ENCODE measurements around the gene GABBR2. TPM values are rescaled to one million over a fixed set of nuclear protein-coding genes. Genes with fewer than 3 reads are reported as not detected.

GABBR2 gene
- polyA plus RNA-seq, 6 donors from 2014 or later: not detected

DNA sequence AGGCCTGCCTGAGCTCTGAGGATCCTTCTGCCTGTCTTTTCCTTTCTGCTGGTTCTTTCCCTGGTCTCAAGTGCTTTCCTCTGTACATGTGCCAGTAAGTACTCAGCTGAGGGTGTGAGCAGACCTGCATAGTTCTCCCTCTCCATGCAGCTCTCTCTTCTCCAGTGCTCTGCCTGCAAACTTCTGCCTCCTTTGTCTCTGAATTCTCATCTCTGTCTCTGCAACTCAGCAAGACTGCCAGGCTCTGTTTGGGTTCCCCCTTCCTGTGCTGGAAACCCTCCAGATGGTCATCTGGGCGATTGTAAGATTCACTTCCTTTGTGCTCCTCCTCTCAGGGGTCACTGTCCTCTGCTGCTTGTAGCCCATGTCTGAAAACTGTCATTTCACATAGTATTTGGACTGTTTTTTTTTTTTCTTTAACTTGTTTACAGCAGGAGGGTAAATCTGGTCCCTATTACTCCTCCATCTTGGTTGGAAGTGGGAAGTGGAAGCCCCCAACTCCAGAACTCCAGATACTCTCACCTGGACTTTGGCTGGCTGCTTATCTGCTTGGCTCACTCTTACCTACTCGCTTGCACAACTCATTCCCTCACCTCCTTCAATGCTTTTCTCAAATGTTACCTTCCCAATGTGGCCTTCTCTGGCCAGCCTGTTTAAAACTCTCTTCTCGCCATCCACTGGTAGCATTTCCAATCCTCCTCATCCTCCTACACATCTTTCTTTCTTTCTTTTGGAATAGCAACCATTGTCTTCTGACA is 278.0 kb downstream of the GABBR2 start:
- ATAC-seq (ENCODE audit: low read depth in 2 of 2) (no peak), DNase-seq (no peak)
- Mint-ChIP-seq H3K9me3 (peaks cover 0 to 11% (median 3%) of the 10 kb centered on the region in 7 donors), H3K27me3 (peaks cover 5 to 22% (median 11%) of the 10 kb centered on the region in 3 donors), H3K36me3 (peaks cover 0 to 9% of the 10 kb centered on the region in 2 donors), H3K4me3 (no peak overlapping the region), H3K4me1 (peaks cover 0 to 4% (median 0%) of the 10 kb centered on the region in 3 donors), H3K27ac (no peak overlapping the region)

GRCh38 chr9:98429613-98430012 is 279.1 kb downstream of the GABBR2 start:
- peaks cover 0 to 4% (median 0%) of the 10 kb centered on the region in 3 donors for H3K4me1 Mint-ChIP-seq
- peaks cover 0 to 8% (median 0%) of the 10 kb centered on the region in 7 donors for H3K9me3 Mint-ChIP-seq
- H3K36me3 Mint-ChIP-seq: peaks cover 0 to 9% of the 10 kb centered on the region in 2 donors
- DNase-seq (no peak), ATAC-seq (ENCODE audit: low read depth in 2 of 2) (no peak)
- H3K27me3 Mint-ChIP-seq: peaks cover 10 to 17% (median 11%) of the 10 kb centered on the region in 3 donors
- H3K27ac Mint-ChIP-seq: no peak overlapping the region
- H3K4me3 Mint-ChIP-seq: no peak overlapping the region

- DNase-seq: no peak
- ATAC-seq (ENCODE audit: low read depth in 2 of 2): no peak
- no peak overlapping the region for H3K27ac Mint-ChIP-seq
- peaks cover 0 to 4% (median 0%) of the 10 kb centered on the region in 3 donors for H3K4me1 Mint-ChIP-seq
- H3K27me3 Mint-ChIP-seq: peaks cover 10 to 17% (median 11%) of the 10 kb centered on the region in 3 donors
- H3K9me3 Mint-ChIP-seq: peaks cover 0 to 8% (median 0%) of the 10 kb centered on the region in 7 donors
- no peak overlapping the region for H3K4me3 Mint-ChIP-seq
- peaks cover 0 to 9% of the 10 kb centered on the region in 2 donors for H3K36me3 Mint-ChIP-seq
Observed at GRCh38 chr9:98428454-98428853, 280.3 kb downstream of the GABBR2 start.

GRCh38 chr9:98427491-98427890 is 281.2 kb downstream of the GABBR2 start:
- peaks cover 0 to 8% (median 0%) of the 10 kb centered on the region in 7 donors for H3K9me3 Mint-ChIP-seq
- H3K36me3 Mint-ChIP-seq: peaks cover 0 to 9% of the 10 kb centered on the region in 2 donors
- ATAC-seq (ENCODE audit: low read depth in 2 of 2) (no peak), DNase-seq (no peak)
- H3K4me3 Mint-ChIP-seq: peak overlapping the region in 1 of 8 donors; percentile 44
- peaks cover 0 to 4% (median 0%) of the 10 kb centered on the region in 3 donors for H3K4me1 Mint-ChIP-seq
- H3K27ac Mint-ChIP-seq: no peak overlapping the region
- H3K27me3 Mint-ChIP-seq: peaks cover 10 to 17% (median 11%) of the 10 kb centered on the region in 3 donors

DNA sequence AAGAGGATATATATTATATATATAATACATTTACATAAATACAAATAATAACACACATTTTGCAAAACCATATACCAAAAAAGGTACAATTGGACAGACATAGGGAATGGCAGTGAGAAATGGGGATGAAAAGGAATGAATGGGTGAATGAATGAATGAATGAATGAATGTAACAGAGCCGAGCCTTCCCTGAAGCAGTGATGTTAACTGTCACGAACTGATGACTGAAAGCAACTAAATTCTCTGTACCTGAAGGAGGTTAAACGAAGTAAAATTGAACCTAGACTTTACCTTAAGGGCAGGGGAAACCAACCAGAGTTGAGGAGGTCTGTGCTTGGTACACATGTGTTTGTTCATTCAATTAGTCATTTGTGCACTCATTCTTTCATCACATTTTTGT is 283.7 kb downstream of the GABBR2 start:
- Mint-ChIP-seq H3K36me3 (peaks cover 0 to 9% of the 10 kb centered on the region in 2 donors), H3K9me3 (peaks cover 0 to 8% (median 0%) of the 10 kb centered on the region in 7 donors), H3K27ac (no peak overlapping the region), H3K4me1 (no peaks in the 10 kb centered on the region), H3K27me3 (peaks cover 0 to 16% (median 14%) of the 10 kb centered on the region in 3 donors), H3K4me3 (no peak overlapping the region)
- DNase-seq (no peak), ATAC-seq (ENCODE audit: low read depth in 2 of 2) (no peak)

GRCh38 chr9:98419260-98419603 is 289.5 kb downstream of the GABBR2 start:
- Mint-ChIP-seq H3K4me3 (no peak overlapping the region), H3K9me3 (peaks cover 0 to 5% (median 2%) of the 10 kb centered on the region in 7 donors), H3K4me1 (peaks cover 0 to 5% (median 0%) of the 10 kb centered on the region in 3 donors), H3K27ac (peak overlapping the region in 1 of 6 donors; percentile 76), H3K27me3 (peaks cover 20 to 44% (median 44%) of the 10 kb centered on the region in 3 donors), H3K36me3 (no peaks in the 10 kb centered on the region)
- no peak for ATAC-seq (ENCODE audit: low read depth in 2 of 2)
- DNase-seq: no peak

- H3K27me3 Mint-ChIP-seq: peaks cover 25 to 49% (median 49%) of the 10 kb centered on the region in 3 donors
- peaks cover 0 to 10% (median 2%) of the 10 kb centered on the region in 7 donors for H3K9me3 Mint-ChIP-seq
- peaks cover 0 to 4% of the 10 kb centered on the region in 2 donors for H3K36me3 Mint-ChIP-seq
- H3K4me3 Mint-ChIP-seq: no peak overlapping the region
- ATAC-seq (ENCODE audit: low read depth in 2 of 2) (no peak), DNase-seq (no peak)
- peaks cover 0 to 5% (median 0%) of the 10 kb centered on the region in 3 donors for H3K4me1 Mint-ChIP-seq
- H3K27ac Mint-ChIP-seq: peak overlapping the region in 1 of 6 donors; percentile 8
Observed at GRCh38 chr9:98418578-98419259, 290.0 kb downstream of the GABBR2 start.

- no peak for ATAC-seq (ENCODE audit: low read depth in 2 of 2)
- Mint-ChIP-seq H3K27me3 (peaks cover 25 to 53% (median 53%) of the 10 kb centered on the region in 3 donors), H3K9me3 (peaks cover 0 to 10% (median 2%) of the 10 kb centered on the region in 7 donors), H3K4me1 (peaks cover 0 to 5% (median 0%) of the 10 kb centered on the region in 3 donors), H3K27ac (peak overlapping the region in 1 of 6 donors; percentile 38), H3K4me3 (no peak overlapping the region), H3K36me3 (peaks cover 0 to 6% of the 10 kb centered on the region in 2 donors)
- no peak for DNase-seq
Observed at GRCh38 chr9:98416294-98417248, 292.2 kb downstream of the GABBR2 start.

GRCh38 chr9:98415782-98416181 is 293.0 kb downstream of the GABBR2 start:
- Mint-ChIP-seq H3K4me3 (no peak overlapping the region), H3K4me1 (peaks cover under 1 to 6% (median 2%) of the 10 kb centered on the region in 3 donors), H3K27ac (no peak overlapping the region), H3K27me3 (peaks cover 25 to 53% (median 53%) of the 10 kb centered on the region in 3 donors), H3K9me3 (peaks cover 0 to 10% (median 2%) of the 10 kb centered on the region in 7 donors), H3K36me3 (peaks cover 0 to 6% of the 10 kb centered on the region in 2 donors)
- DNase-seq (no peak), ATAC-seq (ENCODE audit: low read depth in 2 of 2) (no peak)

GRCh38 chr9:98413084-98413483 is 295.7 kb downstream of the GABBR2 start:
- H3K4me3 Mint-ChIP-seq: no peak overlapping the region

DNA sequence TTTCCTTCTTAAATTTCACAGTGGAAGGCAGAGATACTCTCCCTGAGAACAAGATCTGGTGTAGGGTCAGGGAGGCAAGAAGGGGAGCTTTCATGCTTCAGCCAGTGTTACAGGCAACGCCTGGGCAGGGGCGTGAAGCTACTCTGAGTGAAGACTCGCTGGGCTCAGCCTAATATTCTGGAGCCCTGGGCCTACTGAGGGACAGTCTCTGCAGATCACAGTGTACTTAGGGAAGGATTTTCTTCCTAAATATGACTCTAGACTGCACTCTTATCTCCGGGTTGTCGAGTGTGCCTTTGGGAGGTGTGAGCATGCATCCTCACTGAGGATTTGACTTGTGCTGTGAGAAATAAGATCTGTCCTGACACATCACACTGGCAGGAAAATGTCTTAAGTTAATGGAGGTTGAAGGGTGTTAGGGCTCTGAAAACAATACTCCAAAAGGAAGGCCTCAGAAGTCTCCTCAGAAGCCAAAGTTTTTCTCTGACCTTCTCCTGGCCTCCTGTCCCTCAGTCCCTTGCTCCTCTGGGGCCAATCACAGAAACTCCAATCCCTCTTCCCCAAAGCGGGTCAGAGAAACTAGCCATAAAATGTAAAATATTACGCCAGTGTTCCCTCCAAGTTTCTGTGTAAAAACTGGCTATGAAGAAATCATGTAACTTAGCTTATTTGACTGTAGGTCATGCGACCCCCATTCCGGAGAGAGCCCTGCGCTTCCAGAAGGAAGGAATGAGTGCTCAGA is 296.5 kb downstream of the GABBR2 start:
- Mint-ChIP-seq H3K36me3 (peaks cover 0 to 6% of the 10 kb centered on the region in 2 donors), H3K9me3 (peaks cover 0 to 10% (median 2%) of the 10 kb centered on the region in 7 donors), H3K27me3 (peaks cover 9 to 30% (median 27%) of the 10 kb centered on the region in 3 donors), H3K27ac (no peak overlapping the region), H3K4me3 (no peak overlapping the region), H3K4me1 (peaks cover 18 to 22% (median 21%) of the 10 kb centered on the region in 3 donors)
- no peak for ATAC-seq (ENCODE audit: low read depth in 2 of 2)
- DNase-seq: no peak

More at GRCh38 chr9:98413084-98413483, 295.7 kb downstream of the GABBR2 start:
- no peak for ATAC-seq (ENCODE audit: low read depth in 2 of 2)
- peaks cover 17 to 38% (median 34%) of the 10 kb centered on the region in 3 donors for H3K27me3 Mint-ChIP-seq
- peaks cover 18 to 26% (median 22%) of the 10 kb centered on the region in 3 donors for H3K4me1 Mint-ChIP-seq
- peaks cover 0 to 10% (median 2%) of the 10 kb centered on the region in 7 donors for H3K9me3 Mint-ChIP-seq
- H3K27ac Mint-ChIP-seq: no peak overlapping the region
- peaks cover 0 to 6% of the 10 kb centered on the region in 2 donors for H3K36me3 Mint-ChIP-seq
- no peak for DNase-seq

DNA sequence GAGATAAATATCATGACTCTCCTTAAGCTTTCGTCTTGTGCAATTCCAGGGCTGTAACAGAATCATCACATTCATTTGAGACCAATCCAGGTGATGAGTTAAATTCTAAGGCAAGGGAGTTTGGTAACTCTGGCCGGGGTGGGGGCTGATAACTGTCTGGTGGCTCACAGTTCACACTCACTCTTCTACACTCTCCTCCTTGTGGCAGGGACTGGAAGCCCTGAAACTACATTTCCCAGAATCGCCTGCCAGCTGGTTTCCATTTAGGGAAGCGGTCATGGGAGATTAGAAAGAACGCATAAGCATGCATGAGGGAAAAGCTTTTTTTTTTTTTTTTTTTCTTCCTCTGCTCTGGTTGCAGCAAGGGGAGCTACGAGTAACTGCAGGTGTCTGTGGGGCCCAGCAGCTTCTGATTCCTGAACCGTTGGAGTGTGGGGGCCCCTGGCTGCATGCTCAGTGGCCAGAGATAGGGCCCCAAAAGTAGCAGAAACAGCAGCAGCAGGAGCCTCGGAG is 298.5 kb downstream of the GABBR2 start:
- ATAC-seq (ENCODE audit: low read depth in 2 of 2) (peak in 1 of 2 donors; percentile 30), DNase-seq (no peak)
- Mint-ChIP-seq H3K27ac (peak overlapping the region in 2 of 6 donors; percentile 72 to 80), H3K27me3 (peaks cover 6 to 11% (median 9%) of the 10 kb centered on the region in 3 donors), H3K4me1 (peaks cover 18 to 22% (median 21%) of the 10 kb centered on the region in 3 donors), H3K4me3 (peak overlapping the region in 5 of 8 donors; percentile 22 to 61 (median 38)), H3K36me3 (peaks cover 0 to 6% of the 10 kb centered on the region in 2 donors), H3K9me3 (peaks cover 0 to 5% (median 0%) of the 10 kb centered on the region in 7 donors)

Data from naive B cell (primary cell).